B cell (primary cell): ENCODE data around the gene ARHGAP9. TPM values are rescaled to one million over a fixed set of nuclear protein-coding genes. Genes with fewer than 3 reads are reported as not detected.
"Not testable (repeated sequence)": the region's sequence is repeated elsewhere in the genome, so short reads cannot be mapped to it uniquely, and the experiment has no call there.

Experiments used
- ATAC-seq: fragments of 200-7000 bp; cut with Tn5 transposase; one replicate; pipeline ENCODE4 v1.10.0; 2021; ENCODE audit warnings: low read depth, mild to moderate bottlenecking, moderate number of reproducible peaks, moderate library complexity
- CTCF ChIA-PET: fragments of 350-600 bp; sonication (Branson Sonifier 250); formaldehyde crosslinking; loops from one replicate; lab custom pipeline; 2021; ENCODE audit warnings: antibody characterized with exemption, inconsistent platforms; lab: Charles Lee
- POLR2A ChIA-PET: fragments of 350-600 bp; sonication (Branson Sonifier 250); formaldehyde crosslinking; loops from one replicate; lab custom pipeline; 2021; ENCODE audit warnings: antibody characterized with exemption; lab: Charles Lee
- DNase-seq: peaks from one replicate; pipeline ENCODE4 v3.0.0; 2013
- H2AFZ ChIP-seq: 2 replicates; pipeline ENCODE4 v1.6.1; 2012; ENCODE audit warnings: mild to moderate bottlenecking, low read depth, low read length; ENCODE audit not compliant: insufficient read depth, poor library complexity, severe bottlenecking
- H3K27ac ChIP-seq, 2 donors: 1 replicate in 1 of 2; 2 replicates in 1 of 2; pipeline ENCODE4 v1.5.1; 2012 to 2013; ENCODE audit warnings: low read length in 2 of 2, mild to moderate bottlenecking in 2 of 2, moderate library complexity in 1 of 2
- H3K27me3 ChIP-seq, 4 experiments: fragments of 200-600 bp in 1 of 4; sonication (generic) in 1 of 4; replicated peaks in 1 of 4; 1 replicate in 2 of 4; 2 replicates in 2 of 4; pipeline versions ENCODE4 v1.6.1 to v1.7.0; 2013 to 2016; ENCODE audit warnings: low read length in 3 of 4, mild to moderate bottlenecking in 2 of 4, mixed read lengths in 1 of 4, moderate library complexity in 1 of 4; ENCODE audit not compliant: insufficient read depth in 4 of 4, control insufficient read depth in 3 of 4; ENCODE audit errors: control extremely low read depth in 1 of 4
- H3K36me3 ChIP-seq, 2 experiments: replicated peaks in 1 of 2; 1 replicate in 1 of 2; 2 replicates in 1 of 2; pipeline versions ENCODE4 v1.6.1 to v1.7.1; 2013; ENCODE audit warnings: low read length in 1 of 2; ENCODE audit not compliant: insufficient read depth in 2 of 2, control insufficient read depth in 1 of 2; ENCODE audit errors: control extremely low read depth in 1 of 2, extremely low read depth in 1 of 2
- H3K4me1 ChIP-seq, 2 donors: fragments of 200-600 bp in 1 of 2; sonication (generic) in 1 of 2; 1 replicate in 1 of 2; 2 replicates in 1 of 2; pipeline versions ENCODE4 v1.5.1 to v1.6.1; 2013 to 2017; ENCODE audit warnings: low read length in 2 of 2; ENCODE audit not compliant: control insufficient read depth in 2 of 2, insufficient read depth in 2 of 2
- H3K4me2 ChIP-seq: replicated peaks from 2 replicates; pipeline ENCODE3; 2012; ENCODE audit warnings: mild to moderate bottlenecking, low read depth, low read length; ENCODE audit not compliant: poor library complexity, severe bottlenecking
- H3K4me3 ChIP-seq, 5 experiments: fragments of 200-600 bp in 1 of 5; sonication (generic) in 1 of 5; 1 replicate in 3 of 5; 2 replicates in 2 of 5; pipeline versions ENCODE4 v1.5.1 to v1.7.0; 2011 to 2016; ENCODE audit warnings: low read length in 4 of 5, mild to moderate bottlenecking in 4 of 5, low read depth in 2 of 5, control low read depth in 1 of 5, moderate library complexity in 1 of 5; ENCODE audit not compliant: insufficient read depth in 1 of 5; ENCODE audit errors: control extremely low read depth in 1 of 5, extremely low read depth in 1 of 5
- H3K79me2 ChIP-seq: fragments of 200-600 bp; sonication (generic); one replicate; pipeline ENCODE4 v1.6.0; 2016; ENCODE audit warnings: low read length; ENCODE audit not compliant: control insufficient read depth, insufficient read depth
- H3K9ac ChIP-seq: fragments of 200-600 bp; sonication (generic); 2 replicates; pipeline ENCODE4 v1.6.1; 2017; ENCODE audit warnings: mild to moderate bottlenecking, low read length, moderate library complexity
- H3K9me3 ChIP-seq, 3 donors: one replicate each; pipeline versions ENCODE4 v1.6.1 to v1.7.1; 2013; ENCODE audit warnings: low read length in 2 of 3; ENCODE audit not compliant: control insufficient read depth in 2 of 3, insufficient read depth in 1 of 3; ENCODE audit errors: control extremely low read depth in 1 of 3
- H4K20me1 ChIP-seq: 2 replicates; pipeline ENCODE4 v1.6.0; 2012; ENCODE audit warnings: mild to moderate bottlenecking, low read length; ENCODE audit not compliant: insufficient read depth, control insufficient read depth, poor library complexity, severe bottlenecking
- H3K27ac Mint-ChIP-seq: one replicate; pipeline ENCODE4 v1.8.0; 2021; ENCODE audit warnings: mixed read lengths
- H3K27me3 Mint-ChIP-seq: one replicate; pipeline ENCODE4 v1.8.0; 2021; ENCODE audit warnings: mixed read lengths
- H3K4me1 Mint-ChIP-seq: one replicate; pipeline ENCODE4 v1.8.0; 2021; ENCODE audit warnings: mixed read lengths
- H3K4me3 Mint-ChIP-seq: one replicate; pipeline ENCODE4 v1.8.0; 2021; ENCODE audit warnings: mixed read lengths
- H3K9me3 Mint-ChIP-seq: one replicate; pipeline ENCODE4 v1.8.0; 2022; ENCODE audit warnings: mixed read lengths; ENCODE audit not compliant: insufficient read depth
- CTCF ChIP-seq: fragments of 200-600 bp; IDR thresholded peaks from one replicate; pipeline ENCODE4 v1.8.0; 2022; ENCODE audit warnings: antibody characterized with exemption, mild to moderate bottlenecking
- EZH2 ChIP-seq: IDR thresholded peaks from 2 replicates; pipeline ENCODE4 v1.6.1; 2012; ENCODE audit warnings: borderline replicate concordance, low read depth, mild to moderate bottlenecking, moderate library complexity, low read length; ENCODE audit not compliant: insufficient read depth, poor library complexity, severe bottlenecking
- WGBS: methylation state at CpG from one replicate; pipeline ENCODE4 v1.1.5; 2013; ENCODE audit warnings: missing lambda C conversion rate; ENCODE audit not compliant: insufficient coverage; 5-methylcytosine and 5-hydroxymethylcytosine counted together
- intact Hi-C: fragments of 100-400 bp; cut with micrococcal nuclease; formaldehyde crosslinking; loops from one replicate; pipeline ENCODE4 v1.10.0; 2022
- polyA plus RNA-seq: library from polyadenylated mRNA; depleted of rRNA; stranded (reverse); fragments of >200 nt; gene quantifications from 2 replicates; pipeline ENCODE4 v1.2.3, GENCODE V29; 2012
- total RNA-seq, 2 donors: library from RNA; stranded (reverse); fragments of 120-200 nt in 1 of 2; gene quantifications; 1 replicate in 1 of 2; 2 replicates in 1 of 2; pipeline versions ENCODE4 v1.2.3 to v1.2.4, GENCODE V29; 2013 to 2022

The ARHGAP9 gene
- total and polyA plus RNA-seq, 2 donors (not counting 1 experiment from before 2014, with no cell fraction given) = 161 to 390 TPM

GRCh38 chr12:57496822-57497221 is 17.2 kb upstream of the ARHGAP9 start:
- Histone ChIP-seq H3K27ac (no peak overlapping the region), H3K4me2 (no peak overlapping the region), H3K36me3 (peaks cover 0 to 52% of the 10 kb centered on the region in 2 experiments), H4K20me1 (no peaks in the 10 kb centered on the region), H3K9ac (no peak overlapping the region), H3K27me3 (no peaks in the 10 kb centered on the region), H3K4me1 (no peaks in the 10 kb centered on the region), H3K4me3 (no peak overlapping the region), H2AFZ (no peak overlapping the region), H3K79me2 (peaks cover 28% of the 10 kb centered on the region), H3K9me3 (no peaks in the 10 kb centered on the region)
- intact Hi-C loops = no loop called here
- TF ChIP-seq CTCF (no peak), EZH2 (no peak)
- Mint-ChIP-seq H3K4me3 (no peak overlapping the region), H3K9me3 (no peaks in the 10 kb centered on the region), H3K27ac (peak overlapping the region; percentile 10), H3K27me3 (no peaks in the 10 kb centered on the region), H3K4me1 (peaks cover 7% of the 10 kb centered on the region)
- POLR2A ChIA-PET = interaction anchor here (0.7 kb wide), 2 partner anchors 19 to 269 kb away, joined by 4 read pairs; no protein-coding TSS in a partner anchor
- CTCF ChIA-PET = interaction anchor here (0.5 kb wide), 1 partner anchor 121 kb away, joined by 3 read pairs; no protein-coding TSS in a partner anchor
- DNase-seq (no peak), ATAC-seq (no peak)

GRCh38 chr12:57495051-57495701 is 15.5 kb upstream of the ARHGAP9 start:
- CTCF ChIA-PET, H4K20me1 ChIP-seq, H3K9me3 ChIP-seq, H3K4me3 Mint-ChIP-seq, H3K27me3 ChIP-seq, H2AFZ ChIP-seq, H3K4me1 ChIP-seq, POLR2A ChIA-PET, H3K9me3 Mint-ChIP-seq, H3K4me3 ChIP-seq, H3K27ac ChIP-seq, intact Hi-C loops, DNase-seq, H3K27me3 Mint-ChIP-seq, H3K9ac ChIP-seq, ATAC-seq, H3K27ac Mint-ChIP-seq, H3K4me2 ChIP-seq: not testable (repeated sequence)
- Histone ChIP-seq H3K36me3 (peaks cover 5 to 50% of the 10 kb centered on the region in 2 experiments), H3K79me2 (peaks cover 27% of the 10 kb centered on the region)
- WGBS = 96% methylated on average over 32 of the region's 48 CpGs
- peaks cover 11% of the 10 kb centered on the region for H3K4me1 Mint-ChIP-seq
